Measurements from ENCODE around the gene GNG2. TPM values are rescaled to one million over a fixed set of nuclear protein-coding genes. Genes with fewer than 3 reads are reported as not detected.

GNG2 gene
- total and polyA plus RNA-seq, 2 experiments from 2014 or later, result 5.0 to 13.7 TPM

DNA sequence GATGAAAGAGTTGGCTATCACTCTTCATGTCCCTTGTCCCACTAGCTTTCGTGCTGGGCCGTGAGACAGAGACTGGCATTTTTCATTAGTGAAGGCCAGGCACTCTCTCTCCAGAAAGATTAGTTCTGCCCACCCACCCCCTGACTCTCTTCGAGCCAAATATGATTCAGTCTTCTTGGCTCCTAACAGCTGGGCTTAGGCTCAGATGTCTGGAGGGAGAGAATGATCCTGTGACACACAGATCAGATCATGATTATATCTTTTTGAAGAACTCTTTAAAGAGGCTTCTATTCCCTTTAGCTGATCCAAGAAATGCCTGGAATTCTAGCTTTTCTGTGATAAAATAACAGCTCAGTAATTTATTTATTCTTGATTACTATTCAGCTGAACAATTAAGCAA is 5.2 kb upstream of the GNG2 start:
- WGBS (ENCODE audit: low lambda C conversion rate, missing lambda C conversion rate), result 66% methylated on average over 3 of the region's 3 CpGs
- no peaks in the 10 kb centered on the region for H4K20me1 ChIP-seq (ENCODE audit: insufficient read depth, poor library complexity, severe bottlenecking)

DNA sequence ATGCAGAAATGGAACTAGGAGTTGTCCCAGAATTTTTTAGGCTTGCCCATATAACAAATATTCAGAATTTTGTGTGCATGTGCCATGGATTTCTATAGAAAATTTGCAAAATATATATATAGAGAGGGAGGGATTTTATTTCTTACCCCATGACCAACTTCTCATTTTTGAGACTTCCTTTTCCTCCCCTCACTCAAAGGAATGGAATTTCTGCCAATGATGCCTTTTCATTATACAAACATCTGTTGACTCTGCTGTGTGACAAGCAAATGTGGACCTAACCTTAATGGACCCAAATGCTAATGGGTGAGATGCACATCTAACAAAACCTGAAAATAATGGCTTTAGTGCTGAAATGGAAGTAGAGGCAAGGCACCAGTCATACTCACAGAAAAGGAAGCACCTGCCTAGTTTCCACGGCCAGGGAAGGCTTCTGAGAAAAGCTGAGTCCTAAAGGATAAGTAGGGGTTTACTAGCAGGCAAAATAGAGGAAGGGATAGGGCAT is 3.6 kb upstream of the GNG2 start:
- no peaks in the 10 kb centered on the region for H3K36me3 ChIP-seq (replicated peaks; ENCODE audit: insufficient read depth, low read depth)
- H3K27me3 ChIP-seq, result peaks cover 7% of the 10 kb centered on the region
- no peak overlapping the region for H2AFZ ChIP-seq
- no peaks in the 10 kb centered on the region for H4K20me1 ChIP-seq (ENCODE audit: insufficient read depth, poor library complexity, severe bottlenecking)
- H3K4me2 ChIP-seq, result no peak overlapping the region
- 90% methylated on average over 1 of the region's 1 CpG for WGBS (ENCODE audit: low lambda C conversion rate, missing lambda C conversion rate)
- DNase-seq (ENCODE audit: low spot score), result no peak
- H3K9me2 ChIP-seq (replicated peaks; ENCODE audit: insufficient read depth), result no peaks in the 10 kb centered on the region
- TF ChIP-seq EZH2phosphoT487 (IDR thresholded peaks at IDR 0.05; ENCODE audit: low read depth, severe bottlenecking, unreplicated experiment) (no peak), EZH2 (IDR thresholded peaks at IDR 0.05; ENCODE audit: borderline replicate concordance) (no peak)
- TF ChIP-seq, protein P1, sequence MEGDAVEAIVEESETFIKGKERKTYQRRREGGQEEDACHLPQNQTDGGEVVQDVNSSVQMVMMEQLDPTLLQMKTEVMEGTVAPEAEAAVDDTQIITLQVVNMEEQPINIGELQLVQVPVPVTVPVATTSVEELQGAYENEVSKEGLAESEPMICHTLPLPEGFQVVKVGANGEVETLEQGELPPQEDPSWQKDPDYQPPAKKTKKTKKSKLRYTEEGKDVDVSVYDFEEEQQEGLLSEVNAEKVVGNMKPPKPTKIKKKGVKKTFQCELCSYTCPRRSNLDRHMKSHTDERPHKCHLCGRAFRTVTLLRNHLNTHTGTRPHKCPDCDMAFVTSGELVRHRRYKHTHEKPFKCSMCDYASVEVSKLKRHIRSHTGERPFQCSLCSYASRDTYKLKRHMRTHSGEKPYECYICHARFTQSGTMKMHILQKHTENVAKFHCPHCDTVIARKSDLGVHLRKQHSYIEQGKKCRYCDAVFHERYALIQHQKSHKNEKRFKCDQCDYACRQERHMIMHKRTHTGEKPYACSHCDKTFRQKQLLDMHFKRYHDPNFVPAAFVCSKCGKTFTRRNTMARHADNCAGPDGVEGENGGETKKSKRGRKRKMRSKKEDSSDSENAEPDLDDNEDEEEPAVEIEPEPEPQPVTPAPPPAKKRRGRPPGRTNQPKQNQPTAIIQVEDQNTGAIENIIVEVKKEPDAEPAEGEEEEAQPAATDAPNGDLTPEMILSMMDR (IDR thresholded peaks at IDR 0.05; ENCODE audit: poor library complexity), result no peak
- no peak overlapping the region for H3K4me3 ChIP-seq
- H3K9me3 ChIP-seq (ENCODE audit: low read depth), result no peaks in the 10 kb centered on the region
- no peak overlapping the region for H3K27ac ChIP-seq
- H3K79me2 ChIP-seq, result no peaks in the 10 kb centered on the region
- no peaks in the 10 kb centered on the region for H3K4me1 ChIP-seq (ENCODE audit: insufficient read depth)

More for the DNA sequence above, 5.2 kb upstream of the GNG2 start:
- Histone ChIP-seq H3K79me2 (no peaks in the 10 kb centered on the region), H3K4me2 (no peak overlapping the region), H3K36me3 (replicated peaks; ENCODE audit: insufficient read depth, low read depth) (no peaks in the 10 kb centered on the region), H3K9me3 (ENCODE audit: low read depth) (no peaks in the 10 kb centered on the region), H3K9me2 (replicated peaks; ENCODE audit: insufficient read depth) (no peaks in the 10 kb centered on the region), H2AFZ (no peak overlapping the region), H3K4me3 (no peak overlapping the region), H3K27ac (no peak overlapping the region), H3K4me1 (ENCODE audit: insufficient read depth) (no peaks in the 10 kb centered on the region), H3K27me3 (no peaks in the 10 kb centered on the region)
- no peak for TF ChIP-seq EZH2 (IDR thresholded peaks at IDR 0.05; ENCODE audit: borderline replicate concordance)
- DNase-seq (ENCODE audit: low spot score), result no peak

DNA sequence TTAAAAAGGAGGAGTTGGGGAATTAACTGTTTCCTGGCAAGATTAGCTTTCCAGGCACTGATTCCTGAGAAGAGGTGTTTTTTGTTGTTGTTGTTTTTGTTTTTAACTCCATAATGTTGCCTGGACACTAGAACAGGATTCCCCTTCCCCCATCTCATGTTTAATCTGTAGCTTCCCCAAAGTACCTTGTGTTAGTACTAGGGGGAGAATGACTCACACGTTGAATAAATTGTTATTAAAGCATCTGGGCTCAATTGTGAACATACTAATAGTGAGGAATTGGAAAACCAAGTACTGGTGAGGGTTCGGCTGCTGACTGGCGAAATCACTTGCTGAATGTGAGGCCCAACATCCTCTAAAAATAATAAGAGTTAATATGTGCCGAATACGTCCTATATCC is 1.3 kb upstream of the GNG2 start:
- Histone ChIP-seq H3K9me2 (replicated peaks; ENCODE audit: insufficient read depth) (no peaks in the 10 kb centered on the region), H3K27ac (no peak overlapping the region), H3K4me3 (no peak overlapping the region), H3K4me1 (ENCODE audit: insufficient read depth) (no peaks in the 10 kb centered on the region), H2AFZ (no peak overlapping the region), H3K36me3 (replicated peaks; ENCODE audit: insufficient read depth, low read depth) (no peaks in the 10 kb centered on the region), H3K79me2 (peaks cover 5% of the 10 kb centered on the region), H4K20me1 (ENCODE audit: insufficient read depth, poor library complexity, severe bottlenecking) (no peaks in the 10 kb centered on the region), H3K9me3 (ENCODE audit: low read depth) (no peaks in the 10 kb centered on the region), H3K27me3 (peaks cover 16% of the 10 kb centered on the region), H3K4me2 (no peak overlapping the region)
- TF ChIP-seq EZH2phosphoT487 (IDR thresholded peaks at IDR 0.05; ENCODE audit: low read depth, severe bottlenecking, unreplicated experiment), result no peak
- TF ChIP-seq EZH2 (IDR thresholded peaks at IDR 0.05; ENCODE audit: borderline replicate concordance), result no peak
- TF ChIP-seq, protein P1 (IDR thresholded peaks at IDR 0.05; ENCODE audit: poor library complexity), result no peak
- WGBS (ENCODE audit: low lambda C conversion rate, missing lambda C conversion rate), result 87% methylated on average over 5 of the region's 5 CpGs
- DNase-seq (ENCODE audit: low spot score), result no peak

DNA sequence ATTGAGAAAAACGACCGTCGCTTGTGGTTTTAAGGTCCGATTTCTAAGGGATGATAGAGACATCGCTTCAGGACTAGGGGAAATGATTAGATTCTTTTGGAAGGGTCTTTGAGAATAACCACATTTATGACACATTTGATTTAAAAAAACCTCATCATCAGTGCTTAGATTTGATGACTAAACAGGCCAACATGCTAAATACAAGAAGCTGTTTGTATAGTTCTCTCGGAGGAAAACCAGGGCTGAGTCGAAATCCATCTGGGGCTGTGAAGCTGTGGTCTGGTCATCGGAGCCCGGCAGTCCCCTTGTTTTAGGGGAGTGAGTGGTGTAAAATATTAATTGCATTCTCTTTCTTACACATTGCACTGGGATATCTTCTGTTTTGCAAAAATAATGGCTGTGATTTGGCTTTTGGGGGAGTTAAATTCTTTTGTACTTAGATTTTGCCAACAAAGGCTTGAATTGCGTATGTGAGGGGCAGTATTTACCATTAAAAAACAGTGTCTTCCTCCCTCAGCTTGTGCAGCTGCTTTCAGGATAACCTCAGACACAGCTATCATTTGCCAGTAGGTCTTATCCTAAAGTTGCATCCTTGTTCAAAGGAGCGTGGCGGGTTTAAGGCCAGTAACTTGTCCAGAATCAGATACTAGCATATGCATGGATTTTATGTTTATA is 550 bp downstream of the GNG2 start:
- no peaks in the 10 kb centered on the region for H3K36me3 ChIP-seq (replicated peaks; ENCODE audit: insufficient read depth, low read depth)
- peaks cover 16% of the 10 kb centered on the region for H3K27me3 ChIP-seq
- H3K9me3 ChIP-seq (ENCODE audit: low read depth), result no peaks in the 10 kb centered on the region
- 3% methylated on average over 12 of the region's 12 CpGs for WGBS (ENCODE audit: low lambda C conversion rate, missing lambda C conversion rate)
- no peak for DNase-seq (ENCODE audit: low spot score)
- TF ChIP-seq, protein P1 (IDR thresholded peaks at IDR 0.05; ENCODE audit: poor library complexity), result no peak
- no peak for TF ChIP-seq EZH2phosphoT487 (IDR thresholded peaks at IDR 0.05; ENCODE audit: low read depth, severe bottlenecking, unreplicated experiment)
- H3K4me1 ChIP-seq (ENCODE audit: insufficient read depth), result peaks cover 10% of the 10 kb centered on the region
- H3K9me2 ChIP-seq (replicated peaks; ENCODE audit: insufficient read depth), result no peaks in the 10 kb centered on the region
- H3K79me2 ChIP-seq, result peaks cover 9% of the 10 kb centered on the region
- peak overlapping the region; percentile 56 for H3K4me3 ChIP-seq
- H3K4me2 ChIP-seq, result peak overlapping the region; percentile 81
- no peaks in the 10 kb centered on the region for H4K20me1 ChIP-seq (ENCODE audit: insufficient read depth, poor library complexity, severe bottlenecking)
- H2AFZ ChIP-seq, result peak overlapping the region; percentile 68
- peak overlapping the region; percentile 70 for H3K27ac ChIP-seq

Data from hepatocyte (in vitro differentiated cells).